Skin of body (tissue), 2 donors: ENCODE measurements around the gene RIN2. TPM values are rescaled to one million over a fixed set of nuclear protein-coding genes. Genes with fewer than 3 reads are reported as not detected.
A peak's percentile ranks its signal among the peaks of the same experiment; 100 is the strongest.

Experiments used
- DNase-seq: peaks from one replicate; lab custom pipeline; 2025; lab: John Stamatoyannopoulos, UW
- total RNA-seq: library from RNA; depleted of rRNA; stranded (reverse); fragments of >200 nt; gene quantifications from one replicate; pipeline ENCODE4 v1.2.3, GENCODE V29; 2014

RIN2 gene
- total RNA-seq, 1 donor from 2014 or later, result 34.8 TPM

GRCh38 chr20:19765266-19765665 is 7.2 kb downstream of the RIN2 start:
- DNase-seq, result no peak

- no peak for DNase-seq
These were observed 7.9 kb downstream of the RIN2 start for GRCh38 chr20:19765913-19766312.

- no peak for DNase-seq
These were observed 9.0 kb downstream of the RIN2 start for GRCh38 chr20:19767070-19767469.

- DNase-seq, result no peak
These were observed 10.3 kb downstream of the RIN2 start for GRCh38 chr20:19768325-19768842.

- peak; percentile 34 for DNase-seq
These were observed 11.4 kb downstream of the RIN2 start for GRCh38 chr20:19769507-19769906.

GRCh38 chr20:19770375-19770774 is 12.3 kb downstream of the RIN2 start:
- no peak for DNase-seq

GRCh38 chr20:19771031-19771430 is 13.0 kb downstream of the RIN2 start:
- no peak for DNase-seq

GRCh38 chr20:19773471-19773870 is 15.4 kb downstream of the RIN2 start:
- DNase-seq, result no peak

GRCh38 chr20:19774135-19774933 is 16.3 kb downstream of the RIN2 start:
- DNase-seq, result no peak

- no peak for DNase-seq
These were observed 17.5 kb downstream of the RIN2 start for GRCh38 chr20:19775353-19776253.

- no peak for DNase-seq
These were observed 19.3 kb downstream of the RIN2 start for GRCh38 chr20:19777315-19777714.

GRCh38 chr20:19777981-19778380 is 19.9 kb downstream of the RIN2 start:
- DNase-seq, result no peak

- DNase-seq, result no peak
These were observed 20.3 kb downstream of the RIN2 start for GRCh38 chr20:19778404-19778803.

- DNase-seq, result no peak
These were observed 21.6 kb downstream of the RIN2 start for GRCh38 chr20:19779634-19780033.

GRCh38 chr20:19780261-19780660 is 22.2 kb downstream of the RIN2 start:
- DNase-seq, result no peak

GRCh38 chr20:19781235-19781634 is 23.2 kb downstream of the RIN2 start:
- DNase-seq, result no peak

- no peak for DNase-seq
These were observed 24.6 kb downstream of the RIN2 start for GRCh38 chr20:19782669-19783068.

GRCh38 chr20:19783966-19784401 is 25.9 kb downstream of the RIN2 start:
- no peak for DNase-seq

- DNase-seq, result peak; percentile 82
These were observed 26.6 kb downstream of the RIN2 start for GRCh38 chr20:19784511-19785172.

- DNase-seq, result no peak
These were observed 27.3 kb downstream of the RIN2 start for GRCh38 chr20:19785173-19785982.

- DNase-seq, result no peak
These were observed 27.9 kb downstream of the RIN2 start for GRCh38 chr20:19785983-19786285.
